Measurements from ENCODE around the gene MASP1.

Gene MASP1

GRCh38 chr3:187238239-187238638, 53.3 kb downstream of the MASP1 start:
- no peak for TF ChIP-seq CTCF (IDR thresholded peaks at IDR 0.05; ENCODE audit: low read depth, low read length)
- H3K4me3 ChIP-seq (replicated peaks in 1 of 2; ENCODE audit: low read depth in 2 of 2, low read length in 2 of 2) = no peak overlapping the region
- no peak for DNase-seq (ENCODE audit: low read depth in 2 of 2)

- no peak for DNase-seq (ENCODE audit: low read depth in 2 of 2)
- no peak overlapping the region for H3K4me3 ChIP-seq (replicated peaks in 1 of 2; ENCODE audit: low read depth in 2 of 2, low read length in 2 of 2)
- TF ChIP-seq CTCF (IDR thresholded peaks at IDR 0.05; ENCODE audit: low read depth, low read length) = no peak
Measured at GRCh38 chr3:187237741-187238140, 53.8 kb downstream of the MASP1 start.

- TF ChIP-seq CTCF (IDR thresholded peaks at IDR 0.05; ENCODE audit: low read depth, low read length) = no peak
- H3K4me3 ChIP-seq (replicated peaks in 1 of 2; ENCODE audit: low read depth in 2 of 2, low read length in 2 of 2) = no peak overlapping the region
- DNase-seq (ENCODE audit: low read depth in 2 of 2) = no peak
Measured at GRCh38 chr3:187236962-187237361, 54.6 kb downstream of the MASP1 start.

- H3K4me3 ChIP-seq (replicated peaks in 1 of 2; ENCODE audit: low read depth in 2 of 2, low read length in 2 of 2) = no peak overlapping the region
- DNase-seq (ENCODE audit: low read depth in 2 of 2) = no peak
- no peak for TF ChIP-seq CTCF (IDR thresholded peaks at IDR 0.05; ENCODE audit: low read depth, low read length)
Measured at GRCh38 chr3:187230011-187230410, 61.5 kb downstream of the MASP1 start.

GRCh38 chr3:187228740-187229139, 62.8 kb downstream of the MASP1 start:
- DNase-seq (ENCODE audit: low read depth in 2 of 2) = no peak
- no peak for TF ChIP-seq CTCF (IDR thresholded peaks at IDR 0.05; ENCODE audit: low read depth, low read length)
- no peak overlapping the region for H3K4me3 ChIP-seq (replicated peaks in 1 of 2; ENCODE audit: low read depth in 2 of 2, low read length in 2 of 2)

- DNase-seq (ENCODE audit: low read depth in 2 of 2) = peak; percentile 54 to 83
- no peak overlapping the region for H3K4me3 ChIP-seq (replicated peaks in 1 of 2; ENCODE audit: low read depth in 2 of 2, low read length in 2 of 2)
- no peak for TF ChIP-seq CTCF (IDR thresholded peaks at IDR 0.05; ENCODE audit: low read depth, low read length)
Measured at GRCh38 chr3:187227658-187228258, 63.8 kb downstream of the MASP1 start.

- no peak overlapping the region for H3K4me3 ChIP-seq (replicated peaks in 1 of 2; ENCODE audit: low read depth in 2 of 2, low read length in 2 of 2)
- no peak for TF ChIP-seq CTCF (IDR thresholded peaks at IDR 0.05; ENCODE audit: low read depth, low read length)
- no peak for DNase-seq (ENCODE audit: low read depth in 2 of 2)
Measured at GRCh38 chr3:187223799-187224198, 67.7 kb downstream of the MASP1 start.

All from cardiac fibroblast (primary cell).